CD4-positive, alpha-beta memory T cell (primary cell): ENCODE results near the gene ANKFY1. TPM values are rescaled to one million over a fixed set of nuclear protein-coding genes. Genes with fewer than 3 reads are reported as not detected.
A peak's percentile ranks its signal among the peaks of the same experiment; 100 is the strongest.

Source experiments
- CTCF ChIA-PET: fragments of 350-600 bp; sonication (Branson Sonifier 250); formaldehyde crosslinking; loops from one replicate; lab custom pipeline; 2021; ENCODE audit warnings: inconsistent platforms; ENCODE audit not compliant: partially characterized antibody; lab: Charles Lee
- POLR2A ChIA-PET: fragments of 350-600 bp; sonication (Branson Sonifier 250); formaldehyde crosslinking; loops from one replicate; lab custom pipeline; 2021; ENCODE audit not compliant: partially characterized antibody; lab: Charles Lee
- DNase-seq, 5 donors: peaks; one replicate each; pipeline versions ENCODE4 v3.0.0 to v3.0.0-alpha.2; 2020 to 2022; ENCODE audit warnings: mixed read lengths in 1 of 5
- H3K27ac ChIP-seq: one replicate; pipeline ENCODE4 v1.7.0; 2013; ENCODE audit warnings: low read depth, low read length
- H3K27me3 ChIP-seq: 2 replicates; pipeline ENCODE4 v1.7.0; 2013; ENCODE audit warnings: mild to moderate bottlenecking, low read length, moderate library complexity; ENCODE audit not compliant: insufficient read depth
- H3K36me3 ChIP-seq: 2 replicates; pipeline ENCODE4 v1.7.0; 2013; ENCODE audit warnings: mild to moderate bottlenecking, low read length, moderate library complexity; ENCODE audit not compliant: insufficient read depth
- H3K4me1 ChIP-seq: 2 replicates; pipeline ENCODE4 v1.7.0; 2013; ENCODE audit warnings: mild to moderate bottlenecking, low read length, moderate library complexity; ENCODE audit not compliant: insufficient read depth
- H3K4me3 ChIP-seq, 2 donors: one replicate each; pipeline ENCODE4 v1.7.0; 2013; ENCODE audit warnings: low read length in 2 of 2, mild to moderate bottlenecking in 1 of 2
- H3K9me3 ChIP-seq, 2 donors: one replicate each; pipeline ENCODE4 v1.7.0; 2013; ENCODE audit warnings: low read length in 2 of 2, control low read depth in 1 of 2; ENCODE audit not compliant: control insufficient read depth in 1 of 2
- H3K27ac Mint-ChIP-seq, 7 donors: one replicate each; pipeline ENCODE4 v1.8.0; 2020 to 2021; ENCODE audit warnings: mixed read lengths in 7 of 7, mild to moderate bottlenecking in 6 of 7, inconsistent platforms in 3 of 7, moderate library complexity in 3 of 7
- H3K27me3 Mint-ChIP-seq, 2 donors: one replicate each; pipeline ENCODE4 v1.8.0; 2020 to 2021; ENCODE audit warnings: mixed read lengths in 2 of 2
- H3K36me3 Mint-ChIP-seq, 2 donors: one replicate each; pipeline ENCODE4 v1.8.0; 2020 to 2021; ENCODE audit warnings: mixed read lengths in 2 of 2, inconsistent platforms in 1 of 2, mild to moderate bottlenecking in 1 of 2
- H3K4me1 Mint-ChIP-seq, 4 donors: one replicate each; pipeline ENCODE4 v1.8.0; 2020 to 2021; ENCODE audit warnings: mixed read lengths in 4 of 4, mild to moderate bottlenecking in 1 of 4
- H3K4me3 Mint-ChIP-seq, 8 donors: one replicate each; pipeline ENCODE4 v1.8.0; 2020 to 2021; ENCODE audit warnings: mixed read lengths in 8 of 8, mild to moderate bottlenecking in 7 of 8, moderate library complexity in 6 of 8, inconsistent platforms in 3 of 8
- H3K9me3 Mint-ChIP-seq, 8 donors: one replicate each; pipeline ENCODE4 v1.8.0; 2020 to 2021; ENCODE audit warnings: mixed read lengths in 8 of 8, mild to moderate bottlenecking in 5 of 8, inconsistent platforms in 3 of 8, moderate library complexity in 1 of 8
- intact Hi-C: fragments of 100-400 bp; cut with micrococcal nuclease; formaldehyde crosslinking; loops from one replicate; pipeline ENCODE4 v1.15.1; 2023
- polyA plus RNA-seq, 2 donors: library from polyadenylated mRNA; unstranded; fragments of 300-500 nt; fragmentation: Illumina TruSeq; gene quantifications; one replicate each; pipeline ENCODE4 v1.2.3, GENCODE V29; 2021
- total RNA-seq, 2 experiments: library from RNA; stranded (reverse); gene quantifications; one replicate each; pipeline ENCODE4 v1.2.3, GENCODE V29; 2021

ANKFY1 gene
- total and polyA plus RNA-seq, 4 experiments from 2014 or later: 7.9 to 74.7 (median 47.9) TPM

DNA sequence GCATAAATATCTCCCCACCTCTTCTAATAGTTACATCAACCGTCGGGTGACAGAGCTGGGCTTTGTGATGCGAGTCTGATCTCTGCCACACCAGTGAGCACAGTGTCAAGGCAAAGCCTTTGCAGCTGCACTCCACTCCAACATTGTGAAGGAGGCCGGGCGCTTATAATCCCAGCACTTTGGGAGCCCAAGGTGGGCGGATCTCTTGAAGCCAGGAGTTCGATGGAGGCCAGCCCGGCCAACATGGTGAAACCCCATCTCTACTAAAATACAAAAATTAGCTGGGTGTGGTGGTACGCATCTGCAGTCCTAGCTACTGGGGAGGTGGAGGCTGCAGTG, 101.8 kb downstream of the ANKFY1 start:
- H3K27me3 Mint-ChIP-seq: no peaks in the 10 kb centered on the region
- H3K9me3 Mint-ChIP-seq: peaks cover 0 to 3% (median 0%) of the 10 kb centered on the region in 8 donors
- H3K27ac ChIP-seq: no peak overlapping the region
- H3K27ac Mint-ChIP-seq: peak overlapping the region; percentile 57 to 86 (median 79)
- H3K36me3 ChIP-seq: peaks cover 33% of the 10 kb centered on the region
- H3K36me3 Mint-ChIP-seq: peaks cover 30 to 69% of the 10 kb centered on the region in 2 donors
- H3K4me1 Mint-ChIP-seq: peaks cover 5 to 26% (median 10%) of the 10 kb centered on the region in 4 donors
- H3K4me3 Mint-ChIP-seq: no peak overlapping the region
- POLR2A ChIA-PET: interaction anchor here (1.7 kb wide), 1 partner anchor 19 kb away, joined by 8 read pairs; the partner anchor contains the start of genes CYB5D2 and ZZEF1
- no peaks in the 10 kb centered on the region for H3K9me3 ChIP-seq
- DNase-seq: no peak
- no peak overlapping the region for H3K4me3 ChIP-seq
- intact Hi-C loops: no loop called here
- CTCF ChIA-PET: no interaction called here
- H3K4me1 ChIP-seq: peaks cover 9% of the 10 kb centered on the region
- H3K27me3 ChIP-seq: no peaks in the 10 kb centered on the region

DNA sequence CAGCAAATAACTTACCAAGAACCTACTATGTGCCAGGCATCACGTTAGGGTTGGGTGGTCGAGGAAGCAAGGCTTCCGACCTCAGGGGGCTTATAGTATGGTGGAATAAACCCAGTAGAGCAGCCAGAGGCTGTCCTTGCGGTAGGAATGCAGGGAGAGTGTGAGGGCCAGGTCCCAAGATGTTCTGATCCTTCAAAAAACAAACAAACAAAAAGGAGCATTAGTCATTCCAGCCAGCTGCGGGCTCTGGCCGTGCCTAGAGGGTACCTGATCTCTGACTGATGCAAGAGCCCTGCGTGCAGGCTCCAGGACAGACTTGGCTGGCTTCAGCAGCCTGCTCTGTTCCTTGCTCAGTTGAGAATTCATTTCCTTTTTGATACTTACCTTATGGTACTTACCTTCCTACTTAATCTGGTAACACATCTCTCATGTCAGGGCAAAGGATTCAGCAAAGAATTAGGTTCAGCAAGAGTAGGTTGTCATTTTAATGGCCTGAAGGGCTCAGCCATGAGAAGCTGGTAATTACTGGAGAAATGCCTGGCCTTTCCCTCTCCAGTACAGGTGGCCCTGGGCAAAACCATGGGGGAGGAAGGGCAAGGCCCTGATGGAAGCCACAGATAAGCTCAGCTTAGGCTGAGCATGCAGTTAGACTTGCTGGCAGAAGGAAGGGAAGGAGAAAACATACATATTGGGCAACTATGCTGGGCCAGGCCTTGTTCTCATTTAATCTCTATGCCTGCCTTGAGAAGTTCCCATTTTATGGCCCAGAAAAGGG, 102.4 kb downstream of the ANKFY1 start:
- Mint-ChIP-seq H3K9me3 (peaks cover 0 to 3% (median 0%) of the 10 kb centered on the region in 8 donors), H3K36me3 (peaks cover 26 to 64% of the 10 kb centered on the region in 2 donors), H3K4me1 (peaks cover 5 to 26% (median 10%) of the 10 kb centered on the region in 4 donors), H3K27me3 (no peaks in the 10 kb centered on the region), H3K27ac (peak overlapping the region; percentile 57 to 83 (median 69)), H3K4me3 (no peak overlapping the region)
- POLR2A ChIA-PET: interaction anchor here (0.5 to 1.7 kb wide), 2 partner anchors 18 to 570 kb away, joined by 3 to 8 read pairs; partner anchors contain the start of genes CYB5D2 and ZZEF1
- DNase-seq: no peak
- intact Hi-C loops: no loop called here
- H3K36me3 ChIP-seq: peaks cover 33% of the 10 kb centered on the region
- H3K4me3 ChIP-seq: no peak overlapping the region
- CTCF ChIA-PET: interaction anchor here (1.4 kb wide), 1 partner anchor 9 kb away, joined by 3 read pairs; no protein-coding TSS in a partner anchor
- peaks cover 9% of the 10 kb centered on the region for H3K4me1 ChIP-seq
- H3K27me3 ChIP-seq: no peaks in the 10 kb centered on the region
- no peaks in the 10 kb centered on the region for H3K9me3 ChIP-seq
- no peak overlapping the region for H3K27ac ChIP-seq

DNA sequence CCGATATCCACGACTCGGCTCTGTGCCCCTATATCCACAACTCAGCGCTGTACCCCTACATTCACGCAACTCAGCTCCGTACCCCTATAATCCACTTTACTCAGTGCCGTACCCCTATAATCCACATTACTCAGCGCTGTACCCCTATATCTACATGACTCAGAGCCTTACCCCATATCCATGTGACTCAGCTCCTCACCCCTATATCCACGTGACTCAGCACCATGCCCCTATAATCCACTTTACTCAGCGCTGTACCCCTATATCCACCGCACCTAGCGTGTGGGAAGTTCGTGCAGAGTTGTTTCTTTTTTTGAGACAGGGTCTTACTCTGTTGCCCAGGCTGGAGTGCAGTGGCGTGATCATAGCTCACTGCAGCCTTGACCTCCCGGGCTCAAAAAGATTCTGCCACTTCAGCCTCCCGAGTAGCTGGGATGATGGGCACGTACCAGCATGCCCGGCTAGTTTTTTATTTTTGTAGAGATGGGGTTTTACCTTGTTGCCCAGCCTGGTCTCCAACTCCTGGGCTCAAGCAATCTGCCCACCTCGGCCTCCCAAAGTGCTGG, 103.4 kb downstream of the ANKFY1 start:
- Mint-ChIP-seq H3K27me3 (no peaks in the 10 kb centered on the region), H3K4me3 (no peak overlapping the region), H3K9me3 (peaks cover 0 to 3% (median 0%) of the 10 kb centered on the region in 8 donors), H3K4me1 (peaks cover 5 to 33% (median 12%) of the 10 kb centered on the region in 4 donors), H3K36me3 (peaks cover 18 to 55% of the 10 kb centered on the region in 2 donors), H3K27ac (no peak overlapping the region)
- intact Hi-C loops: no loop called here
- ChIA-PET CTCF (interaction anchor here (1.3 to 1.4 kb wide), 2 partner anchors 10 to 98 kb away, joined by 3 to 4 read pairs; no protein-coding TSS in a partner anchor), POLR2A (interaction anchor here (0.7 to 1.7 kb wide), 2 partner anchors 17 to 196 kb away, joined by 4 to 8 read pairs; partner anchors contain the start of genes CYB5D2 and ZZEF1)
- DNase-seq: no peak
- no peaks in the 10 kb centered on the region for H3K27me3 ChIP-seq
- no peaks in the 10 kb centered on the region for H3K9me3 ChIP-seq
- H3K4me3 ChIP-seq: no peak overlapping the region
- peaks cover 9% of the 10 kb centered on the region for H3K4me1 ChIP-seq
- no peak overlapping the region for H3K27ac ChIP-seq
- peaks cover 25% of the 10 kb centered on the region for H3K36me3 ChIP-seq

GRCh38 chr17:4159761-4160160, 104.0 kb downstream of the ANKFY1 start:
- H3K4me3 ChIP-seq: no peak overlapping the region
- H3K27ac ChIP-seq: no peak overlapping the region
- H3K4me1 Mint-ChIP-seq: peaks cover 5 to 33% (median 12%) of the 10 kb centered on the region in 4 donors
- no peaks in the 10 kb centered on the region for H3K27me3 Mint-ChIP-seq
- H3K36me3 Mint-ChIP-seq: peaks cover 18 to 50% of the 10 kb centered on the region in 2 donors
- ChIA-PET CTCF (interaction anchor here (0.9 to 1.3 kb wide), 2 partner anchors 99 to 253 kb away, joined by 4 to 5 read pairs; no protein-coding TSS in a partner anchor), POLR2A (interaction anchor here (1.2 to 3.3 kb wide), 2 partner anchors 15 to 16 kb away, joined by 5 to 16 read pairs; partner anchors contain the start of genes CYB5D2 and ZZEF1)
- peaks cover 20% of the 10 kb centered on the region for H3K36me3 ChIP-seq
- H3K9me3 Mint-ChIP-seq: peaks cover 0 to 3% (median 0%) of the 10 kb centered on the region in 8 donors
- no peaks in the 10 kb centered on the region for H3K9me3 ChIP-seq
- H3K4me3 Mint-ChIP-seq: no peak overlapping the region
- intact Hi-C loops: no loop called here
- H3K27me3 ChIP-seq: no peaks in the 10 kb centered on the region
- DNase-seq: no peak
- no peak overlapping the region for H3K27ac Mint-ChIP-seq
- peaks cover 9% of the 10 kb centered on the region for H3K4me1 ChIP-seq

- Mint-ChIP-seq H3K27ac (peak overlapping the region in 4 of 7 donors; percentile 11 to 77 (median 52)), H3K36me3 (peaks cover 22 to 38% of the 10 kb centered on the region in 2 donors), H3K9me3 (peaks cover 0 to 3% (median 0%) of the 10 kb centered on the region in 8 donors), H3K4me1 (peaks cover 5 to 33% (median 12%) of the 10 kb centered on the region in 4 donors), H3K27me3 (no peaks in the 10 kb centered on the region), H3K4me3 (no peak overlapping the region)
- Histone ChIP-seq H3K4me3 (no peak overlapping the region), H3K27ac (no peak overlapping the region), H3K9me3 (no peaks in the 10 kb centered on the region), H3K36me3 (peaks cover 14% of the 10 kb centered on the region), H3K27me3 (no peaks in the 10 kb centered on the region), H3K4me1 (peaks cover 9% of the 10 kb centered on the region)
- intact Hi-C loops: no loop called here
- DNase-seq: no peak
- ChIA-PET POLR2A (interaction anchor here (3.3 kb wide), 1 partner anchor 14 kb away, joined by 16 read pairs; the partner anchor contains the start of genes CYB5D2 and ZZEF1), CTCF (interaction anchor here (1.2 kb wide), 1 partner anchor 45 kb away, joined by 3 read pairs; no protein-coding TSS in a partner anchor)
Observed at GRCh38 chr17:4157618-4158333, 106.0 kb downstream of the ANKFY1 start.

DNA sequence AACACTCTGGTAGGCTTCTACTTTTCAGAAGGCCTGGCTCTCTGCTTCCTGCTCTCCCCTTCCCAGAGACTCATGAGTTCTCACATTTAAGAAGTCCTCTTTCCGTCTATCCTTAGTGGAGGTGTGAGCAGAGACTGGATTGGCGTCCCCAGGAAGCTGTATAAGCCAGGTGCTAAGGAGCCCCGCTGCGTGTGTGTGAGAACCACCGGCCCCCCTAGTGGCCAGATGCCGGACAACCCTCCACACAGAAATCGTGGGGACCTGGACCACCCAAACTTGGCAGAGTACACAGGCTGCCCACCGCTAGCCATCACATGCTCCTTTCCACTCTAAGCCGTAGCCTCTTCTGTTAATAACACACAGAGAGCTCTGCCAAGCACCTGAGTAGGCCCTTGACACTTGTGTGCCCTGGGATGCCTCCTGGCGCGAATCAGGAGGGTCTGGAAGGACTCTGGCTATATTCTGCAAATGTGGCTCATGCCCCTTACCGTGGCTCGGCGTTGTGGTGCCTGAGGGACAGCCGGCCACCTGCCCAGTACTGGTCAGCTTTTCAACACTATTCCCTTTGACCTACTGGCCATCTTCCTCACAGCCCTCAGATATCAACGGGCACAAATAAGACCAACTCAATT, 106.9 kb downstream of the ANKFY1 start:
- Histone ChIP-seq H3K36me3 (peaks cover 14% of the 10 kb centered on the region), H3K4me1 (peaks cover 9% of the 10 kb centered on the region), H3K9me3 (no peaks in the 10 kb centered on the region), H3K27ac (no peak overlapping the region), H3K27me3 (no peaks in the 10 kb centered on the region), H3K4me3 (no peak overlapping the region)
- Mint-ChIP-seq H3K4me1 (peaks cover 5 to 29% (median 10%) of the 10 kb centered on the region in 4 donors), H3K27ac (peak overlapping the region in 2 of 7 donors; percentile 41 to 64), H3K27me3 (no peaks in the 10 kb centered on the region), H3K4me3 (no peak overlapping the region), H3K36me3 (peaks cover 22 to 32% of the 10 kb centered on the region in 2 donors), H3K9me3 (peaks cover 0 to 3% (median 0%) of the 10 kb centered on the region in 8 donors)
- ChIA-PET CTCF (no interaction called here), POLR2A (interaction anchor here (3.3 to 5.4 kb wide), 2 partner anchors 14 kb away, joined by 16 to 37 read pairs; partner anchors contain the start of genes CYB5D2 and ZZEF1)
- no peak for DNase-seq
- intact Hi-C loops: no loop called here
